ENCODE measurements around the gene NPR1.

- TF ChIP-seq, protein P1, sequence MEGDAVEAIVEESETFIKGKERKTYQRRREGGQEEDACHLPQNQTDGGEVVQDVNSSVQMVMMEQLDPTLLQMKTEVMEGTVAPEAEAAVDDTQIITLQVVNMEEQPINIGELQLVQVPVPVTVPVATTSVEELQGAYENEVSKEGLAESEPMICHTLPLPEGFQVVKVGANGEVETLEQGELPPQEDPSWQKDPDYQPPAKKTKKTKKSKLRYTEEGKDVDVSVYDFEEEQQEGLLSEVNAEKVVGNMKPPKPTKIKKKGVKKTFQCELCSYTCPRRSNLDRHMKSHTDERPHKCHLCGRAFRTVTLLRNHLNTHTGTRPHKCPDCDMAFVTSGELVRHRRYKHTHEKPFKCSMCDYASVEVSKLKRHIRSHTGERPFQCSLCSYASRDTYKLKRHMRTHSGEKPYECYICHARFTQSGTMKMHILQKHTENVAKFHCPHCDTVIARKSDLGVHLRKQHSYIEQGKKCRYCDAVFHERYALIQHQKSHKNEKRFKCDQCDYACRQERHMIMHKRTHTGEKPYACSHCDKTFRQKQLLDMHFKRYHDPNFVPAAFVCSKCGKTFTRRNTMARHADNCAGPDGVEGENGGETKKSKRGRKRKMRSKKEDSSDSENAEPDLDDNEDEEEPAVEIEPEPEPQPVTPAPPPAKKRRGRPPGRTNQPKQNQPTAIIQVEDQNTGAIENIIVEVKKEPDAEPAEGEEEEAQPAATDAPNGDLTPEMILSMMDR (IDR thresholded peaks at IDR 0.05; ENCODE audit: low read depth, low read length, poor library complexity, severe bottlenecking): peak; percentile 26
- TF ChIP-seq EZH2phosphoT487 (IDR thresholded peaks at IDR 0.05; ENCODE audit: borderline replicate concordance, low read length): no peak
Observed at GRCh38 chr1:153727463-153728304, 49.2 kb downstream of the NPR1 start, which contains the start of gene INTS3.
